ENCODE data around the gene NPNT. TPM values are rescaled to one million over a fixed set of nuclear protein-coding genes. Genes with fewer than 3 reads are reported as not detected.

Gene NPNT
- total RNA-seq, 2 donors from 2014 or later, result 0.06 TPM; not detected in 1

- no peak overlapping the region for H3K27ac Mint-ChIP-seq
- DNase-seq (ENCODE audit: low spot score in 2 of 2) (no peak), ATAC-seq (no peak)
- no peaks in the 10 kb centered on the region for H3K36me3 Mint-ChIP-seq
- no peaks in the 10 kb centered on the region for H3K9me3 Mint-ChIP-seq
Observed at GRCh38 chr4:105952591-105952990, 57.3 kb downstream of the NPNT start.

GRCh38 chr4:105956569-105956968 lies 61.3 kb downstream of the NPNT start:
- Mint-ChIP-seq H3K27ac (no peak overlapping the region), H3K9me3 (no peaks in the 10 kb centered on the region), H3K36me3 (no peaks in the 10 kb centered on the region)
- no peak for ATAC-seq
- no peak for DNase-seq (ENCODE audit: low spot score in 2 of 2)

GRCh38 chr4:105957680-105958079 lies 62.4 kb downstream of the NPNT start:
- Mint-ChIP-seq H3K9me3 (no peaks in the 10 kb centered on the region), H3K27ac (no peak overlapping the region)
- ATAC-seq, result no peak

GRCh38 chr4:105963461-105964400 lies 68.5 kb downstream of the NPNT start:
- Mint-ChIP-seq H3K27ac (no peak overlapping the region), H3K36me3 (no peaks in the 10 kb centered on the region), H3K9me3 (no peaks in the 10 kb centered on the region)
- ATAC-seq (no peak), DNase-seq (ENCODE audit: low spot score in 2 of 2) (no peak)

More at GRCh38 chr4:105957680-105958079, 62.4 kb downstream of the NPNT start:
- H3K36me3 Mint-ChIP-seq, result no peaks in the 10 kb centered on the region
- DNase-seq (ENCODE audit: low spot score in 2 of 2), result no peak

- no peaks in the 10 kb centered on the region for H3K9me3 Mint-ChIP-seq
- DNase-seq (ENCODE audit: low spot score in 2 of 2) (no peak), ATAC-seq (no peak)
- H3K36me3 Mint-ChIP-seq, result no peaks in the 10 kb centered on the region
- no peak overlapping the region for H3K27ac Mint-ChIP-seq
Observed at GRCh38 chr4:105965183-105965800, 70.0 kb downstream of the NPNT start.

GRCh38 chr4:105966051-105966450 lies 70.8 kb downstream of the NPNT start:
- Mint-ChIP-seq H3K36me3 (no peaks in the 10 kb centered on the region), H3K9me3 (no peaks in the 10 kb centered on the region), H3K27ac (no peak overlapping the region)
- no peak for ATAC-seq
- DNase-seq (ENCODE audit: low spot score in 2 of 2), result no peak

GRCh38 chr4:105967058-105967658 lies 71.9 kb downstream of the NPNT start:
- DNase-seq (ENCODE audit: low spot score in 2 of 2) (peak in 1 of 2 donors; percentile 54), ATAC-seq (no peak)
- Mint-ChIP-seq H3K27ac (no peak overlapping the region), H3K9me3 (no peaks in the 10 kb centered on the region), H3K36me3 (no peaks in the 10 kb centered on the region)

GRCh38 chr4:105969575-105969974 lies 74.3 kb downstream of the NPNT start:
- Mint-ChIP-seq H3K9me3 (no peaks in the 10 kb centered on the region), H3K36me3 (no peaks in the 10 kb centered on the region), H3K27ac (no peak overlapping the region)
- ATAC-seq (no peak), DNase-seq (ENCODE audit: low spot score in 2 of 2) (no peak)

- no peaks in the 10 kb centered on the region for H3K36me3 Mint-ChIP-seq
- ATAC-seq (no peak), DNase-seq (ENCODE audit: low spot score in 2 of 2) (no peak)
- no peak overlapping the region for H3K27ac Mint-ChIP-seq
- H3K9me3 Mint-ChIP-seq, result no peaks in the 10 kb centered on the region
Observed at GRCh38 chr4:105970371-105970770, 75.1 kb downstream of the NPNT start.

GRCh38 chr4:105971036-105971435 lies 75.8 kb downstream of the NPNT start:
- DNase-seq (ENCODE audit: low spot score in 2 of 2), result no peak
- no peak for ATAC-seq
- Mint-ChIP-seq H3K27ac (no peak overlapping the region), H3K9me3 (no peaks in the 10 kb centered on the region), H3K36me3 (no peaks in the 10 kb centered on the region)

GRCh38 chr4:105972946-105973621 lies 77.8 kb downstream of the NPNT start:
- ATAC-seq (no peak), DNase-seq (ENCODE audit: low spot score in 2 of 2) (no peak)
- H3K36me3 Mint-ChIP-seq, result no peaks in the 10 kb centered on the region
- H3K9me3 Mint-ChIP-seq, result no peaks in the 10 kb centered on the region
- no peak overlapping the region for H3K27ac Mint-ChIP-seq

- H3K9me3 Mint-ChIP-seq, result peaks cover 0 to 5% of the 10 kb centered on the region in 2 donors
- no peaks in the 10 kb centered on the region for H3K36me3 Mint-ChIP-seq
- DNase-seq (ENCODE audit: low spot score in 2 of 2), result no peak
- no peak for ATAC-seq
- no peak overlapping the region for H3K27ac Mint-ChIP-seq
Observed at GRCh38 chr4:105976915-105977314, 81.6 kb downstream of the NPNT start.

GRCh38 chr4:105978684-105979296 lies 83.5 kb downstream of the NPNT start:
- no peaks in the 10 kb centered on the region for H3K36me3 Mint-ChIP-seq
- no peak for ATAC-seq
- no peak for DNase-seq (ENCODE audit: low spot score in 2 of 2)
- H3K9me3 Mint-ChIP-seq, result peaks cover 0 to 12% of the 10 kb centered on the region in 2 donors
- no peak overlapping the region for H3K27ac Mint-ChIP-seq

- no peak overlapping the region for H3K27ac Mint-ChIP-seq
- DNase-seq (ENCODE audit: low spot score in 2 of 2) (no peak), ATAC-seq (no peak)
- no peaks in the 10 kb centered on the region for H3K36me3 Mint-ChIP-seq
- H3K9me3 Mint-ChIP-seq, result peaks cover 0 to 16% of the 10 kb centered on the region in 2 donors
Observed at GRCh38 chr4:105979506-105979905, 84.2 kb downstream of the NPNT start.

- no peak overlapping the region for H3K27ac Mint-ChIP-seq
- H3K9me3 Mint-ChIP-seq, result peaks cover 0 to 6% of the 10 kb centered on the region in 2 donors
- ATAC-seq, result no peak
- no peak for DNase-seq (ENCODE audit: low spot score in 2 of 2)
- H3K36me3 Mint-ChIP-seq, result no peaks in the 10 kb centered on the region
Observed at GRCh38 chr4:105988671-105989070, 93.4 kb downstream of the NPNT start.

- Mint-ChIP-seq H3K27ac (no peak overlapping the region), H3K36me3 (no peaks in the 10 kb centered on the region)
- no peak for ATAC-seq
Observed at GRCh38 chr4:105989485-105990242, 94.4 kb downstream of the NPNT start.

More at GRCh38 chr4:105989485-105990242, 94.4 kb downstream of the NPNT start:
- no peak for DNase-seq (ENCODE audit: low spot score in 2 of 2)
- no peaks in the 10 kb centered on the region for H3K9me3 Mint-ChIP-seq
